Measurements from ENCODE around the gene WDR47.
"Not testable (repeated sequence)": the region's sequence is repeated elsewhere in the genome, so short reads cannot be mapped to it uniquely, and the experiment has no call there.

Gene WDR47

GRCh38 chr1:109056064-109056463 lies 14.2 kb upstream of the WDR47 start:
- DNase-seq (ENCODE audit: insufficient read length, low spot score) = no peak
- no peak for FAIRE-seq

GRCh38 chr1:109052145-109052544 lies 10.2 kb upstream of the WDR47 start:
- not testable (repeated sequence) for FAIRE-seq; DNase-seq (ENCODE audit: insufficient read length, low spot score)

GRCh38 chr1:109050228-109050995 lies 8.5 kb upstream of the WDR47 start:
- DNase-seq (ENCODE audit: insufficient read length, low spot score) (no peak), FAIRE-seq (no peak)

- FAIRE-seq (no peak), DNase-seq (ENCODE audit: insufficient read length, low spot score) (no peak)
These were observed 6.4 kb upstream of the WDR47 start for GRCh38 chr1:109048335-109048734.

GRCh38 chr1:109047339-109047738 lies 5.4 kb upstream of the WDR47 start:
- DNase-seq (ENCODE audit: insufficient read length, low spot score) (no peak), FAIRE-seq (no peak)

GRCh38 chr1:109046671-109047070 lies 4.8 kb upstream of the WDR47 start:
- no peak for FAIRE-seq
- DNase-seq (ENCODE audit: insufficient read length, low spot score) = no peak

- FAIRE-seq (no peak), DNase-seq (ENCODE audit: insufficient read length, low spot score) (no peak)
These were observed 3.7 kb upstream of the WDR47 start for GRCh38 chr1:109045595-109045994.

- DNase-seq (ENCODE audit: insufficient read length, low spot score) (no peak), FAIRE-seq (no peak)
These were observed 797 bp downstream of the WDR47 start for GRCh38 chr1:109040989-109041620.

GRCh38 chr1:109040627-109040988 lies 1.3 kb downstream of the WDR47 start:
- no peak for FAIRE-seq
- no peak for DNase-seq (ENCODE audit: insufficient read length, low spot score)

- no peak for FAIRE-seq
- no peak for DNase-seq (ENCODE audit: insufficient read length, low spot score)
These were observed 7.5 kb downstream of the WDR47 start for GRCh38 chr1:109034382-109034781.

- not testable (repeated sequence) for FAIRE-seq
These were observed 12.4 kb downstream of the WDR47 start for GRCh38 chr1:109029493-109029892.

GRCh38 chr1:109027841-109028240 lies 14.1 kb downstream of the WDR47 start:
- DNase-seq (ENCODE audit: insufficient read length, low spot score) (no peak), FAIRE-seq (no peak)

More at GRCh38 chr1:109029493-109029892, 12.4 kb downstream of the WDR47 start:
- not testable (repeated sequence) for DNase-seq (ENCODE audit: insufficient read length, low spot score)

GRCh38 chr1:109025694-109026093 lies 16.2 kb downstream of the WDR47 start:
- FAIRE-seq (no peak), DNase-seq (ENCODE audit: insufficient read length, low spot score) (no peak)

- DNase-seq (ENCODE audit: insufficient read length, low spot score) = no peak
- no peak for FAIRE-seq
These were observed 17.3 kb downstream of the WDR47 start for GRCh38 chr1:109024646-109025045.

- no peak for DNase-seq (ENCODE audit: insufficient read length, low spot score)
- FAIRE-seq = no peak
These were observed 21.1 kb downstream of the WDR47 start for GRCh38 chr1:109020693-109021257.

GRCh38 chr1:109017719-109018118 lies 24.2 kb downstream of the WDR47 start:
- DNase-seq (ENCODE audit: insufficient read length, low spot score) = not testable (repeated sequence)

GRCh38 chr1:109017134-109017533 lies 24.8 kb downstream of the WDR47 start:
- no peak for FAIRE-seq
- no peak for DNase-seq (ENCODE audit: insufficient read length, low spot score)

More at GRCh38 chr1:109017719-109018118, 24.2 kb downstream of the WDR47 start:
- not testable (repeated sequence) for FAIRE-seq

GRCh38 chr1:109011335-109011734 lies 30.6 kb downstream of the WDR47 start:
- FAIRE-seq = no peak
- DNase-seq (ENCODE audit: insufficient read length, low spot score) = no peak

GRCh38 chr1:108996622-108997021 lies 45.3 kb downstream of the WDR47 start:
- DNase-seq (ENCODE audit: insufficient read length, low spot score); FAIRE-seq: not testable (repeated sequence)

- DNase-seq (ENCODE audit: insufficient read length, low spot score) = no peak
- no peak for FAIRE-seq
These were observed 58.8 kb downstream of the WDR47 start for GRCh38 chr1:108983114-108983513.

GRCh38 chr1:108976658-108977057 lies 65.2 kb downstream of the WDR47 start:
- no peak for FAIRE-seq

GRCh38 chr1:108972951-108973350 lies 69.0 kb downstream of the WDR47 start:
- DNase-seq (ENCODE audit: insufficient read length, low spot score) (no peak), FAIRE-seq (no peak)

More at GRCh38 chr1:108976658-108977057, 65.2 kb downstream of the WDR47 start:
- no peak for DNase-seq (ENCODE audit: insufficient read length, low spot score)

Measured in HTR-8/SVneo (cell line).